WTC11 (cell line): ENCODE measurements around the gene ERH. TPM values are rescaled to one million over a fixed set of nuclear protein-coding genes. Genes with fewer than 3 reads are reported as not detected.

Source experiments
- ATAC-seq: fragments of 200-7000 bp; cut with Tn5 transposase; 2 replicates; pipeline ENCODE4 v1.10.0; 2021; ENCODE audit warnings: mild to moderate bottlenecking, moderate library complexity
- CTCF ChIA-PET: fragments of 300-600 bp; sonication (Branson Sonifier 250); formaldehyde crosslinking; loops from one replicate; lab custom pipeline; 2021; ENCODE audit warnings: antibody characterized with exemption; lab: Charles Lee
- POLR2A ChIA-PET: fragments of 350-600 bp; sonication (Branson Sonifier 250); formaldehyde crosslinking; loops from one replicate; lab custom pipeline; 2021; ENCODE audit warnings: antibody characterized with exemption; lab: Charles Lee
- DNase-seq: peaks from one replicate; pipeline ENCODE4 v3.0.0; 2021; ENCODE audit warnings: low spot score
- H3K27ac Mint-ChIP-seq: 2 replicates; pipeline ENCODE4 v1.8.0; 2021; ENCODE audit warnings: mixed read lengths
- H3K27me3 Mint-ChIP-seq: 2 replicates; pipeline ENCODE4 v1.8.0; 2021; ENCODE audit warnings: low read depth, mild to moderate bottlenecking, moderate library complexity, mixed read lengths
- H3K36me3 Mint-ChIP-seq: 2 replicates; pipeline ENCODE4 v1.8.0; 2021; ENCODE audit warnings: mixed read lengths
- H3K4me1 Mint-ChIP-seq: 2 replicates; pipeline ENCODE4 v1.8.0; 2022; ENCODE audit warnings: mixed read lengths
- H3K4me3 Mint-ChIP-seq: 2 replicates; pipeline ENCODE4 v1.8.0; 2021; ENCODE audit warnings: mild to moderate bottlenecking, moderate library complexity, mixed read lengths
- H3K9me3 Mint-ChIP-seq: 2 replicates; pipeline ENCODE4 v1.8.0; 2021; ENCODE audit warnings: mixed read lengths
- AR ChIP-seq: fragments of 250-450 bp; sonication (Bioruptor Pico); IDR thresholded peaks from 2 replicates; pipeline ENCODE4 v1.9.0; 2021; ENCODE audit warnings: mild to moderate bottlenecking
- ARID4B ChIP-seq: sonication (generic); formaldehyde crosslinking; IDR thresholded peaks from 2 replicates; pipeline ENCODE4 v1.8.0; 2023; ENCODE audit warnings: missing genetic modification reagents, mild to moderate bottlenecking, borderline replicate concordance
- ATF3 ChIP-seq: sonication (generic); formaldehyde crosslinking; conservative IDR thresholded peaks from 2 replicates; pipeline ENCODE4 v1.8.1; 2022; ENCODE audit warnings: mild to moderate bottlenecking, missing genetic modification reagents
- ATF6 ChIP-seq: sonication (generic); formaldehyde crosslinking; IDR thresholded peaks from 2 replicates; pipeline ENCODE4 v1.8.1; 2023; ENCODE audit warnings: mild to moderate bottlenecking, missing genetic modification reagents
- CREM ChIP-seq: sonication (generic); formaldehyde crosslinking; IDR thresholded peaks from 2 replicates; pipeline ENCODE4 v1.8.1; 2022; ENCODE audit warnings: mild to moderate bottlenecking, missing genetic modification reagents, moderate library complexity
- E2F5 ChIP-seq: sonication (generic); formaldehyde crosslinking; IDR thresholded peaks from 2 replicates; pipeline ENCODE4 v1.8.1; 2022; ENCODE audit warnings: mild to moderate bottlenecking, moderate library complexity, missing genetic modification reagents
- IRF1 ChIP-seq: sonication (generic); formaldehyde crosslinking; IDR thresholded peaks from 2 replicates; pipeline ENCODE4 v1.8.0; 2023; ENCODE audit warnings: missing genetic modification reagents
- MLX ChIP-seq: sonication (generic); formaldehyde crosslinking; IDR thresholded peaks from 2 replicates; pipeline ENCODE4 v1.8.1; 2023; ENCODE audit warnings: mild to moderate bottlenecking, missing genetic modification reagents, moderate library complexity
- MYBL2 ChIP-seq: sonication (generic); formaldehyde crosslinking; IDR thresholded peaks from 2 replicates; pipeline ENCODE4 v1.8.1; 2023; ENCODE audit warnings: mild to moderate bottlenecking, moderate library complexity, missing genetic modification reagents
- RELA ChIP-seq: sonication (generic); formaldehyde crosslinking; IDR thresholded peaks from 2 replicates; pipeline ENCODE4 v1.8.1; 2022; ENCODE audit warnings: missing genetic modification reagents, mild to moderate bottlenecking, borderline replicate concordance
- RORB ChIP-seq: fragments of 250-450 bp; sonication (Bioruptor Pico); IDR thresholded peaks from 2 replicates; pipeline ENCODE4 v1.9.0; 2021; ENCODE audit warnings: mild to moderate bottlenecking
- SP1 ChIP-seq: sonication (generic); formaldehyde crosslinking; conservative IDR thresholded peaks from 2 replicates; pipeline ENCODE4 v1.8.1; 2022; ENCODE audit warnings: missing genetic modification reagents
- ZBTB43 ChIP-seq: sonication (generic); formaldehyde crosslinking; IDR thresholded peaks from 2 replicates; pipeline ENCODE4 v1.8.1; 2023; ENCODE audit warnings: mild to moderate bottlenecking, missing genetic modification reagents
- ZMAT4 ChIP-seq: fragments of 250-450 bp; sonication (Bioruptor Pico); IDR thresholded peaks from 2 replicates; pipeline ENCODE4 v1.9.0; 2021; ENCODE audit warnings: mild to moderate bottlenecking
- ZNF219 ChIP-seq: sonication (generic); formaldehyde crosslinking; IDR thresholded peaks from 2 replicates; pipeline ENCODE4 v1.8.0; 2023; ENCODE audit warnings: missing genetic modification reagents, mild to moderate bottlenecking, borderline replicate concordance
- ZNF232 ChIP-seq: sonication (generic); formaldehyde crosslinking; IDR thresholded peaks from 2 replicates; pipeline ENCODE4 v1.8.0; 2022; ENCODE audit warnings: mild to moderate bottlenecking, missing genetic modification reagents
- ZNF281 ChIP-seq: sonication (generic); formaldehyde crosslinking; IDR thresholded peaks from 2 replicates; pipeline ENCODE4 v1.8.0; 2023; ENCODE audit warnings: mild to moderate bottlenecking, missing genetic modification reagents
- ZNF416 ChIP-seq: fragments of 250-450 bp; sonication (Bioruptor Pico); IDR thresholded peaks from 2 replicates; pipeline ENCODE4 v1.9.0; 2021; ENCODE audit warnings: mild to moderate bottlenecking, inconsistent platforms
- total RNA-seq: library from RNA; stranded (reverse); gene quantifications from 3 replicates; pipeline ENCODE4 v1.2.3, GENCODE V29; 2021

The ERH gene
- total RNA-seq, 1 experiment from 2014 or later, result 363 TPM

- Mint-ChIP-seq H3K9me3 (no peaks in the 10 kb centered on the region), H3K27me3 (no peaks in the 10 kb centered on the region), H3K27ac (no peak overlapping the region), H3K4me1 (no peaks in the 10 kb centered on the region), H3K4me3 (no peak overlapping the region), H3K36me3 (no peaks in the 10 kb centered on the region)
- ChIA-PET CTCF (interaction anchor here (8.3 kb wide), 1 partner anchor 12 kb away, joined by 56 read pairs; no protein-coding TSS in a partner anchor), POLR2A (no interaction called here)
- TF ChIP-seq ATF6 (no peak), ATF3 (CRISPR knock-in tag) (no peak), MYBL2 (no peak), ZNF281 (CRISPR knock-in tag) (no peak), SP1 (CRISPR knock-in tag) (no peak), ZNF232 (no peak), ARID4B (CRISPR knock-in tag) (no peak), CREM (CRISPR knock-in tag) (no peak), RORB (CRISPR knock-in tag) (no peak), AR (CRISPR knock-in tag) (no peak), E2F5 (CRISPR knock-in tag) (no peak), MLX (CRISPR knock-in tag) (no peak), ZBTB43 (CRISPR knock-in tag) (no peak), IRF1 (CRISPR knock-in tag) (no peak), RELA (CRISPR knock-in tag) (no peak), ZNF219 (CRISPR knock-in tag) (no peak), ZNF416 (no peak), ZMAT4 (no peak)
- no peak for DNase-seq
- no peak for ATAC-seq
Measured at GRCh38 chr14:69335371-69335771, 62.7 kb downstream of the ERH start.
